Stimulated activated CD4-positive, alpha-beta T cell treated with anti-CD3 and anti-CD28 coated beads, Interleukin-4, amount 100 ng/mL, for 4 hours (primary cell): ENCODE results near the gene INTS11.
"Not testable (repeated sequence)": the region's sequence is repeated elsewhere in the genome, so short reads cannot be mapped to it uniquely, and the experiment has no call there.

Experiments
- DNase-seq, 2 experiments: peaks; one replicate each; pipeline ENCODE4 v3.0.0-alpha.2; 2020

INTS11 gene

DNA sequence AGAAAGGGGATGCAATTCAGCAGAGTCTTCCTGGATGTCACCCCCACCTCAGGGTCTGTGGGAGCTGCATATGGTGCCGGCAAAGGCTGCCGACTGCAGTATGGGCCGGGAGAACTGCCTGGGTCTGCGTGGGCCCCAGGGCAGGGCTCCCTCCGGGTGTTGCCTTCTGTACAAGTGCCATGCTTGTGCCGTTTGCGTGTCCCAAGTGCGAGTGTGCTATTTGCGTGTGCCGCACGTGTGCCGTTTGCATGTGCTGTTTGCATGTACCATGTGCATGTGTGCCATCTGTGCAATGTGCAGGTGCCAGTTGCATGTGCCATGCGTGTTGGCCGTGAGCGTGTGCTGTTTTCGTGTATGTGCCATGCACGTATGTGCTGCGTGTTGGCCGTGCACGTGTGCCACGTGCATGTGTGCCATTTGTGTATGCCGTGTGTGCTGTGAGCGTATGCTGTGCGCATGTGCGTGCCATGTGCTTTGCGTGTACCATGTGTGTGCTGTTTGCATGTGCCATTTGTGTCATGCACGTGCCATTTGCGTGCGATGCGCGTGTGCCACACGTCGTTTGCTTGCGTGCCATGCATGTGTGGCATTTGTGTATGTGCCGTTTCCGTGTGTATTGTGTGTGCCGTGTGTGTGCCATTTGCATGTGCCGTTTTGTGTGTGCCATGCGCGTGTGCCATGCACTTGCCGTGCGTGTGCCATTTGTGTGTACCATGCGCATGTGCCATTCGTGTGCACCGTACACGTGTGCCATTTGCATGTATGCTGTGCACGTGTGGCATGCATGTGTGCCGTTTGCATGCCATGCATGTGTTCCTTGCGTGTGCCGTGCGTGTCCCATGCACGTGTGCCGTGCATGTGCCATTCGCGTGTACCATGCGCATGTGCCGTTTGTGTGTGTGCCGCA lies 5.1 kb upstream of the INTS11 start:
- DNase-seq: no peak

- no peak for DNase-seq
Measured at GRCh38 chr1:1328254-1328653, 3.8 kb upstream of the INTS11 start.

DNA sequence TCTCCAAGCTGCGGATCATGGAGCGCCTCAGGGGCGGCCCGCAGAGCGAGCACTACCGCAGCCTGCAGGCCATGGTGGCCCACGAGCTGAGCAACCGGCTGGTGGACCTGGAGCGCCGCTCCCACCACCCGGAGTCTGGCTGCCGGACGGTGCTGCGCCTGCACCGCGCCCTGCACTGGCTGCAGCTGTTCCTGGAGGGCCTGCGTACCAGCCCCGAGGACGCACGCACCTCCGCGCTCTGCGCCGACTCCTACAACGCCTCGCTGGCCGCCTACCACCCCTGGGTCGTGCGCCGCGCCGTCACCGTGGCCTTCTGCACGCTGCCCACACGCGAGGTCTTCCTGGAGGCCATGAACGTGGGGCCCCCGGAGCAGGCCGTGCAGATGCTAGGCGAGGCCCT lies 2.8 kb upstream of the INTS11 start:
- DNase-seq: no peak

GRCh38 chr1:1326075-1326605 lies 1.7 kb upstream of the INTS11 start:
- no peak for DNase-seq

DNA sequence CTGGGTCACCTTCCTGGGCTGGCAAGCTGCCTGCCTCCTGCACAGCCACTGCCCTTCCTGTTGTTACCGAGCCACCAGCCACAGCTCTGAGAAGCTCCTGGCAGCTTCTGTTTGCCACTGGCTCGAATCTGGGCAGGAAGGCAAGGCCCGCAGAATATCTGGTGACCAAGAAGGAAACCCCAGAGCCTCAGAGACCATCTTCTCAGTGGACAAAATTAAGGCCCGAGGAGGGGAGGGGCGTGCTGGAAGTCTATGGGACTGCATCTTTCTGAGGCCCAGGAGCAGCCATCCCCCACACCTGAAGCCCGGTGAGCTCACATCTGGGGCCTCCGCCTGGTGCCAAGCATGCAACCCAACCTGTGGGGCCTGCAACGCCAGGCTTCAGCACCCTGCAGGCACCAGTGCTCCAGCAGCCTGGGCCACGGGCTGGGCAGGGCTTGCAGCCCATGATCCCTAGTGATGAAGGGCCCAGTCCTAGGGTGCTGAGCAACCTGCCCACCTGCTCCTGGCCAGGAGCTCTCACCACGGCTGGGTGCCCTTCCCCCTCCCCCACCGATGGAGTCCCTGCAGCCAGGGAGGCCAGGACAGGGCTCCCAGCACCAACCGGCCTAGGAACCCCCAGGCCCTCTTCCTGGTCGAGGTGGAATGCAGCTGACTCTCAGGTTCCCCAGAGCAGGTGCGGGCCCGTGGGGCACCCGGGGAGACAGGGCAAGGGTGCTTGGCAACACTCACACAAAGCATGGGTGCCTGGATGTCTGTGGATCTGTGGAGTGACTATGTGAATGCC lies 1.0 kb upstream of the INTS11 start:
- no peak for DNase-seq

- DNase-seq: no peak
Measured at GRCh38 chr1:1324084-1324523, 356 bp downstream of the INTS11 start.

- no peak for DNase-seq
Measured at GRCh38 chr1:1322952-1323351, 1.5 kb downstream of the INTS11 start.

DNA sequence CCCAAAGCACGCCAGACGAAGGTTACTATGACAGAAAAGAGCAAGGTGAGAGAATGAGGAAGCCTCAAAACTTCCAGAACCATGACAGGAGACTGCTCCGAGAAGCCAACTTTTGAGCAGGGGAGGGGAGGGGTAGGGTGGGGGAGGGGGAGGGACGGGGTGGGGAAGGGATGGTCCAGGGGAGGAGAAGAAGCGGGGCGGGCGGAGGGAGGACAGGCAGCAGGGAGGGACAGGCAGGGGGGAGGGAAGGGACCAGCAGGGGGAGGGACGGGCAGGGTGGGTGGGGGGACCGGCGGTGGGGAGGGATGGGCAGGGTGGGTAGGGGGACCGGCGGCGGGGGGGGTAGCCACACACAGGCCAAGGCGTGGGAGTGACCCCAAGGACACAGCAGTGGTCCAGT lies 2.0 kb downstream of the INTS11 start:
- DNase-seq: no peak

GRCh38 chr1:1321477-1321876 lies 3.0 kb downstream of the INTS11 start:
- DNase-seq: no peak

DNA sequence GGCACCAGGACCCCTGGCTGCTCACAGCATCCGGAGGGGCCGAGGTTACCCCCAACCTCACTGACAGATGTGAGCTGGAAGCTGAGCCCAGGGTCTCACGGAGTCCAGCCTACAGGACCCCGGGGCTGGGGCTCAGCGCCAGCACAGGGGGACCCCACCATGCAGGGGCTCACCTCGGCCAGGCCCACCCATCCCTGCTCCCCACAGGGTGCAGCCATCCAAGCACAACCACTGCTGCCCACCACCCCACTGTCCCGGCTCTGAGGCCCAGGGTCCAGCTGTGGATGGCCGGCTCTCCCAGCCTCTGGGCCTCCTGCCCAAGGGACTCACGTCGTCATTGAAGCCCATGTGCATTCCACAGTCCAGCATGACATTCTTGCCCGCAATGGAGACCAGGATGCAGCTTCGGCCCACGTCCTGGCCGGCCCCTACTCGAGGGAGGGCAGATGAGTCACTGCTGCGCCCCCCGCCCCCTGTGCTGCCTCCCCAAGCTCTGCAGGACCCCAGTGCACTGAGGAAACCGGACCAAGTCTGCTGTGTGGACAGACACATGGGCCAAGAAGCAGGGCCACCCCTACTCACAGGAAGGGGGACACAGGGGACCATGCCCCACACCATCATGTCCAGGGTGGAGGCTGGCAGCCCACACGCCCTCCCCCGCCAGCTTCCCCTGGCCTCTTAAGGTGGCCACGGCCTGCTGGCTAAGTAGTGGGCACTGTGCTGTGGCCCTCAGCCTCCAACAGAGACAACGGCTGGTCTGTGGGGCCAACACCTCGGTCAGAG lies 3.6 kb downstream of the INTS11 start:
- no peak for DNase-seq

DNA sequence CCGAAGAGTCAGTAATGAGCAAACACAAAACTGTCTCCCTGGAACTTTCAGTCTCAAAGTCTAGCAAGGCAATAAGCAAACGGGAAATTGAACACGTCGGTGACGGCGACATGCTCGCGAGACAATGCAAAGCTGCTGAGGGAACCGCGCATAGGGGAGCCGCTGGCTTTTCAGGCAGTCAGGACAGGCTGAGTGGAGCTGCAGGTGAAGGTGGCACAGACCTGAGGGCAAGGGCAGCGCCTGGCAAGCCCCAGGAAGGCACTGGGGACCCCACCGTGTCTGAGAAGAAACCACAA lies 4.9 kb downstream of the INTS11 start:
- no peak for DNase-seq

- DNase-seq: no peak
Measured at GRCh38 chr1:1318777-1319645, 5.4 kb downstream of the INTS11 start.

- no peak for DNase-seq
Measured at GRCh38 chr1:1318131-1318652, 6.3 kb downstream of the INTS11 start.

DNA sequence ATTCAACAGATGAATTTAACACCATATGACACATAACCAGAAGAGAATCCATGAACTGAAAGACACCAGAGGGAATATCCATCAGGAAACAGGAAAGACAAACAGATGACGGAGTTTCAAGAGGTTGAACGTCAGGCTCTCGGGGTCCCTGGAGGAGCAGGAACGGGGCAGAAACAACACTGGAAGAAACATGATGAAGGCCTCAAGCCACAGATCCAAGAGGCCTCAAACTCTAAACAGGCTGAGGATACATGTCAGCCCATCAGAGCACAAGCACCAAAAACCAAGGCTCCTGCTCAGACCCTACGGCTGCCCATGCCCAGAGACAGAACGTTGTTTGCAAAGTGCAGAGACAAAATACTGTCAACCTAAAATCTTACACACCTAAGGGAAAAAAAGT lies 7.0 kb downstream of the INTS11 start:
- DNase-seq: no peak

DNA sequence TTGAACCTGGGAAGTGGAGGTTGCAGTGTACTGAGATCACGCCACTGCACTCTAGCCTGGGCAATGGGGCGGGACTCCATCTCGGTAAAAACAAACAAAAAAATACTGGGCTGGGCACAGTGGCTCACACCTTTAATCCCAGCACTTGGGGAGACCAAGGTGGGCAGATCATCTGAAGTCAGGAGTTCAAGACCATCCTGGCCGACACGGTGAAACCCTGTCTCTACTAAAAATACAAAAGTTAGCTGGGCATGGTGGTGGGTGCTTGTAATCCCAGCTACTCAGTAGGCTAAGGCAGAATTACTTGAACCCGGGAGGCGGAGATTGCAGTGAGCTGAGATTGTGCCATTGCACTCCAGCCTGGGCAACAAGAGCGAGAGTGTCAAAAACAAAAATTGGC lies 8.3 kb downstream of the INTS11 start:
- DNase-seq: not testable (repeated sequence)

- no peak for DNase-seq
Measured at GRCh38 chr1:1315435-1315954, 9.0 kb downstream of the INTS11 start.

DNA sequence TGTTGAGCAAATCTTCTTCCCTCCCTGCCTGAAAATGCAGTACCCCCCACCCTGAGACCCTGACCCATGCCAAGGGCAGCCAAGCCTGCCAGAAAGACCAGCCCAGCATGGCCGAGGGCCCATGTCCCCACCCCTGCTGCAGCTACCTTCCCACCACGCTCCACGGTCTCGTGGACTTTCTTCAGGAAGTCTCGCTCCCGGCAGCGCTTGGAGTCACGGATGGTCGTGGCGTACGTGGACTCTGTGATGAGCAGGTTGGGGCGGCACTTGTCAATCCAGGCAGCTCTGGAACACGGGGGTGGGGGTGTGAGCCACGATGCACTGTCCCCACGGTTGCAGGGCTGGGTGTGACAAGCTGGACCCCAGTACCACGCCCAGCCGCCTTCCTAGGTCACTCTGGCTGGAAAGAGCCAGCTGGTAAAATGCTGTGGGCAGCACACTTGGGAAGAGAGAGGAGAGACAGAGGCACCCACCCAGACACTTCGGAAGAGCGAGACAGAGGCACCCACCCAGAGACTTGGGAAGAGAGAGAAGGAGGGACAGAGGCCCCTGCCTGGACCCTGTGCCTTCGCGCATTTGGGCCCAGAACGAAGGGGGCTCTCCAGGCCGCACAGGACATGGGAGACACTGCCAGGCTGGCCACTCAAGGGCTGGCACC lies 9.7 kb downstream of the INTS11 start:
- no peak for DNase-seq

DNA sequence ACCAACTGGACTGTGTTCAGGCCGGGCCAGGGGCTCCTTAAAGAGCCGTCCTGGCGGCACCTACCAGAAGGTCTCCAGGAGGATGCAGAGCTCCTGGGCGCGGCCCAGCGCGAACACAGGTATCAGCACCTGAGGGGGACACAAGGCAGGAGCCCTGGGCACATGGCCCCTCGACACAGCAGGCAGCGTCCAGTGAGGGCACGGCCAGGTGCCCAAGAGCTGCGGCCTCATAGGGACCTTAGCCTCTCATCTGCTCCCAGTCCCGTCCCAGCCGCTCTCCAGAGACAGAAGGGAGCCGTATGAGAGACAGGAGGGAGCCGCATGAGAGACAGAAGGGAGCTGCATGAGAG lies 10.2 kb downstream of the INTS11 start:
- no peak for DNase-seq

- DNase-seq: no peak
Measured at GRCh38 chr1:1313500-1314236, 10.8 kb downstream of the INTS11 start.
